SK-N-MC (cell line): ENCODE data around the gene USP22.

Experiments used
- EZH2 ChIP-seq: fragments of 200-600 bp; sonication (generic); IDR thresholded peaks from one replicate; pipeline ENCODE4 v1.6.1; 2017; ENCODE audit warnings: antibody characterized with exemption
- POLR2AphosphoS5 ChIP-seq: IDR thresholded peaks from 2 replicates; pipeline ENCODE4 v1.6.1; 2012; ENCODE audit warnings: mild to moderate bottlenecking, low read depth, low read length, borderline replicate concordance

DNA sequence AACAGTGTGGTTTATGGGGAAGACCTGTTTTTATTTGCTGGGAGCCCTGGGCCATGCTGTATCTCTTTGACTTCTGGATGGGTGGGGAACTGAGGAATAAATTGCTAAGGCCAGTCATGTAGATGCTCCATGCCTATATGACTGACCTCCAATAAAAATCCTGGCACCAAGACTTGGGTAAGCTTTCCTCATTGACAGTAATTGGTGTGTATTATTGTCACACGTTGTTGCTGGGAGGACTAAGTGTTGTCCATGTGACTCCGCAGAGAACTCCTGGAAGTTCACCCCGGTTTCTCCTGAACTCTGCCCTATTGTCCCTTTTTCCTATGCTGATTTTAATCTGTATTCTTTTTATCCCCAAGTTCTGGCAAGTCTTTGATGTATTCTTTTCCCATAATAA is 33.4 kb upstream of the USP22 start:
- TF ChIP-seq POLR2AphosphoS5 (no peak), EZH2 (no peak)
